SK-N-DZ (cell line): ENCODE results near the gene PCDHGA4.
"Not testable (repeated sequence)": the region's sequence is repeated elsewhere in the genome, so short reads cannot be mapped to it uniquely, and the experiment has no call there.

Source experiments
- DNase-seq: peaks from one replicate; pipeline ENCODE4 v3.0.0-alpha.2; 2015; ENCODE audit warnings: low spot score

The PCDHGA4 gene

GRCh38 chr5:141383345-141383744 lies 28.5 kb downstream of the PCDHGA4 start:
- DNase-seq, result no peak

DNA sequence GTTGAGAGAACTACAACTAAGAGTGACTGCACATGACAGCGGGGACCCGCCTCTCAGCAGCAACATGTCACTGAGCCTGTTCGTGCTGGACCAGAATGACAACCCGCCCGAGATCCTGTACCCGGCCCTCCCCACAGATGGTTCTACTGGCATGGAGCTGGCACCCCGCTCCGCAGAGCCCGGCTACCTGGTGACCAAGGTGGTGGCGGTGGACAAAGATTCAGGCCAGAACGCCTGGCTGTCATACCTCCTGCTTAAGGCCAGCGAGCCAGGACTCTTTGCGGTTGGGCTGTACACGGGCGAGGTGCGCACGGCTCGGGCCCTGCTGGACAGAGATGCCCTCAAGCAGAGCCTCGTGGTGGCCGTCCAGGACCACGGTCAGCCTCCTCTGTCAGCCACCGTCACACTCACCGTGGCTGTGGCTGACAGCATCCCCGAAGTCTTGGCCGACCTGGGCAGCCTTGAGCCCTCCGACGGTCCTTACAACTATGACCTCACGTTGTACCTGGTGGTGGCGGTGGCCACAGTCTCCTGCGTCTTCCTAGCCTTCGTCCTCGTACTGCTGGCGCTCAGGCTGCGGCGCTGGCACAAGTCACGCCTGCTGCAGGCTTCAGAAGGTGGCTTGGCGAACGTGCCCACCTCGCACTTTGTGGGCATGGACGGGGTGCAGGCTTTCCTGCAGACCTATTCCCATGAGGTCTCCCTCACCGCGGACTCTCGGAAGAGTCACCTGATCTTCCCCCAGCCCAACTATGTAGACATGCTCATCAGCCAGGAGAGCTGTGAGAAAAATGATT lies 29.8 kb downstream of the PCDHGA4 start:
- no peak for DNase-seq

GRCh38 chr5:141387557-141388311 lies 32.9 kb downstream of the PCDHGA4 start, which contains the start of gene PCDHGB4:
PCDHGB4 (plus strand) TSS chr5:141387698; CDS start chr5:141387885, 187 bp downstream.
- not testable (repeated sequence) for DNase-seq

DNA sequence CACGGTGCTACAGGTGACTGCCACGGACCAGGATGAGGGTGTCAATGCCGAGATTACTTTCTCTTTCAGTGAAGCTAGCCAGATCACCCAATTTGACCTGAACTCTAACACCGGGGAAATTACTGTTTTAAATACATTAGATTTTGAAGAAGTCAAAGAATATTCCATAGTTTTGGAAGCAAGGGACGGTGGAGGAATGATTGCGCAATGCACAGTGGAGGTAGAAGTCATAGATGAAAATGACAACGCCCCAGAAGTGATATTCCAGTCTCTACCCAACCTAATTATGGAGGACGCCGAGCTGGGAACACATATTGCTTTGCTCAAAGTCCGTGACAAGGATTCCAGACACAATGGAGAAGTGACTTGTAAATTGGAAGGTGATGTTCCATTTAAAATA lies 33.8 kb downstream of the PCDHGA4 start:
- DNase-seq, result no peak

GRCh38 chr5:141389153-141390042 lies 34.6 kb downstream of the PCDHGA4 start:
- no peak for DNase-seq

DNA sequence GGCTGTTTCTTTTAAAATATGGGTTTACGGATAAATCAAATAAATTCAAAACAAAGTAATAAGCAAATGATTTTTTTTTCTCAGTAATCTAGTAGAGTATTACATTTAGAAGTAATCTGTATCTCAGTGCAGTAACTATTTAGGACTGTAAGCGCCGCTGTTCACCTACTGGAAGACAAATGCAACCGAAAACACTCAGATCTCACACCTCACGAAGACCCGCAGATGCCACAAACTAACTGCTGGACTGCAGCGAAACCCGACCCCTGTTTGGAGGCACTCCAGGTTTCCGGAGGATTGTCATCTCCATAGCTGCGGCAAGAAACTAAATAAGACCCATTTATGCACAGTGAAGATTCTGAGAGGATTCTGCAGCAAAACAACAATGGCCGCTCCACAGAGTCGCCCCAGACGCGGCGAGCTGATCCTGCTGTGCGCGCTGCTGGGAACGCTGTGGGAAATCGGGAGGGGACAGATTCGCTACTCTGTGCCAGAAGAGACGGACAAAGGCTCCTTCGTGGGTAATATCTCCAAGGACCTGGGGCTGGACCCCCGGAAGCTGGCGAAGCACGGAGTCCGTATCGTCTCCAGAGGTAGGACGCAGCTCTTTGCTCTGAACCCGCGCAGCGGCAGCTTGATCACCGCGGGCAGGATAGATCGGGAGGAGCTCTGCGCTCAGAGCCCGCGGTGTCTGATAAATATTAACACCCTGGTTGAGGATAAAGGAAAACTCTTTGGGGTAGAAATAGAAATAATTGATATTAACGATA lies 37.8 kb downstream of the PCDHGA4 start, which contains the start of gene PCDHGA8:
Gene PCDHGA8 (plus strand): TSS at position 205 of the 770 bp plus-strand sequence. CDS start 181 bp downstream, at position 386.
- DNase-seq, result no peak

DNA sequence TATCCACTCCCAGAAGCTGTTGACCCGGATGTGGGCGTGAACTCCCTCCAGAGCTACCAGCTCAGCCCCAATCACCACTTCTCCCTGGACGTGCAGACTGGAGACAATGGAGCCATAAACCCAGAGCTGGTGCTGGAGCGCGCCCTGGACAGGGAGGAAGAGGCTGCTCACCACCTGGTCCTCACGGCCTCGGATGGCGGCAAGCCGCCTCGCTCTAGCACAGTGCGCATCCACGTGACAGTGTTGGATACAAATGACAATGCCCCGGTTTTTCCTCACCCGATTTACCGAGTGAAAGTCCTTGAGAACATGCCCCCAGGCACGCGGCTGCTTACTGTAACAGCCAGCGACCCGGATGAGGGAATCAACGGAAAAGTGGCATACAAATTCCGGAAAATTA lies 38.4 kb downstream of the PCDHGA4 start:
- no peak for DNase-seq

DNA sequence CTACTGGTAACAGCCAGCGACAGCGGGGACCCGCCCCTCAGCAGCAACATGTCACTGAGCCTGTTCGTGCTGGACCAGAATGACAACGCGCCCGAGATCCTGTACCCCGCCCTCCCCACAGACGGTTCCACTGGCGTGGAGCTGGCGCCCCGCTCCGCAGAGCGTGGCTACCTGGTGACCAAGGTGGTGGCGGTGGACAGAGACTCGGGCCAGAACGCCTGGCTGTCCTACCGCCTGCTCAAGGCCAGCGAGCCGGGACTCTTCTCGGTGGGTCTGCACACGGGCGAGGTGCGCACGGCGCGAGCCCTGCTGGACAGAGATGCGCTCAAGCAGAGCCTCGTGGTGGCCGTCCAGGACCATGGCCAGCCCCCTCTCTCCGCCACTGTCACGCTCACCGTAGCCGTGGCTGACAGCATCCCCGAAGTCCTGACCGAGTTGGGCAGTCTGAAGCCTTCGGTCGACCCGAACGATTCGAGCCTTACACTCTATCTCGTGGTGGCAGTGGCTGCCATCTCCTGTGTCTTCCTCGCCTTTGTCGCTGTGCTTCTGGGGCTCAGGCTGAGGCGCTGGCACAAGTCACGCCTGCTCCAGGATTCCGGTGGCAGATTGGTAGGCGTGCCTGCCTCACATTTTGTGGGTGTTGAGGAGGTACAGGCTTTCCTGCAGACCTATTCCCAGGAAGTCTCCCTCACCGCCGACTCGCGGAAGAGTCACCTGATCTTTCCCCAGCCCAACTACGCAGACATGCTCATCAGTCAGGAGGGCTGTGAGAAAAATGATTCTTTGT lies 39.8 kb downstream of the PCDHGA4 start:
- not testable (repeated sequence) for DNase-seq

GRCh38 chr5:141397756-141398551 lies 43.1 kb downstream of the PCDHGA4 start, which contains the start of gene PCDHGB5:
PCDHGB5 (plus strand) TSS chr5:141397947; CDS start chr5:141398128, 181 bp downstream.
- not testable (repeated sequence) for DNase-seq

- no peak for DNase-seq
Measured at GRCh38 chr5:141398608-141399007, 43.8 kb downstream of the PCDHGA4 start.

DNA sequence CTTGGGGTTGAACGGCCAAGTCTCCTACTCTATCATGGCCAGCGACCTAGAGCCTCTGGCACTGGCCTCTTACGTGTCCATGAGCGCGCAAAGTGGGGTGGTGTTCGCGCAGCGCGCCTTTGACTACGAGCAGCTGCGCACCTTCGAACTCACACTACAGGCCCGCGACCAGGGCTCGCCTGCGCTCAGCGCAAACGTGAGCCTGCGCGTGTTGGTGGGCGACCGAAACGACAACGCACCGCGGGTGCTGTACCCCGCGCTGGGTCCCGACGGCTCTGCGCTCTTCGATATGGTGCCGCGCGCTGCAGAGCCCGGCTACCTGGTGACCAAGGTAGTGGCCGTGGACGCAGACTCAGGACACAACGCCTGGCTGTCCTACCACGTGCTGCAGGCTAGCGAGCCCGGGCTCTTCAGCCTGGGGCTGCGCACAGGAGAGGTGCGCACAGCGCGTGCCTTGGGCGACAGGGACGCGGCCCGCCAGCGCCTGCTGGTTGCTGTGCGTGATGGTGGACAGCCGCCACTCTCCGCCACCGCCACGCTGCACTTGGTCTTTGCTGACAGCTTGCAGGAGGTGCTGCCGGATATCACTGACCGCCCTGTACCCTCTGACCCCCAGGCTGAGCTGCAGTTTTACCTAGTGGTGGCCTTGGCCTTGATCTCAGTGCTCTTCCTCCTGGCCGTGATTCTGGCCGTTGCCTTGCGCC lies 44.9 kb downstream of the PCDHGA4 start:
- no peak for DNase-seq

DNA sequence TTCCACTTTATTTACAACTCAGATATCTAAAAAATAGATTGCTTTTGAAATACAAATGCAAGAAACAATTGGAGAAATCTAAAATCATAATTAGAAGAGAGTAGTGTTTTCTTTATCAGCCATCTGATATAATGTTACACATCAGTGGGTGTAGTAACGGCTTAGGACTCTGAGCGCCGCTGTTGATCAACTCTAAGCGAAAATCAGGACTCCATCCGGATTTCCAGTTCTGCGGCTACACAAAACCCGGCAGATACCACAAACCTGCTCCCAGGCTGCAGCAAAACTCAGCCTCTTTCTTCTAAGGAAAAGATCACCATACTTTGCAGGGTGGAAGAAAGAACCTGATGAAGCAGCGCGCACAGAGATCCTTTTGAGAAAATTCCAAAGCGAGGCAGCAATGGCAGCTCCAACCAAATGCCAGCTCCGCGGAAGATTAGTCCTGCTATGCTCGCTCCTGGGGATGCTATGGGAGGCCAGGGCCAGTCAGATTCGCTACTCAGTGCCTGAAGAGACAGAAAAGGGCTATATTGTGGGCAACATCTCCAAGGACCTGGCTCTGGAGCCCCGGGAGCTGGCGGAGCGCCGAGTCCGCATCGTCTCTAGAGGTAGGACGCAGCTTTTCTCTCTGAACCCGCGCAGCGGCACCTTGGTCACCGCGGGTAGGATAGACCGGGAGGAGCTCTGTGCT lies 47.9 kb downstream of the PCDHGA4 start, which contains the start of gene PCDHGA9:
Gene PCDHGA9 (plus strand): TSS at position 226 of the 691 bp plus-strand sequence. CDS start 175 bp downstream, at position 401.
- DNase-seq, result peak; percentile 47

DNA sequence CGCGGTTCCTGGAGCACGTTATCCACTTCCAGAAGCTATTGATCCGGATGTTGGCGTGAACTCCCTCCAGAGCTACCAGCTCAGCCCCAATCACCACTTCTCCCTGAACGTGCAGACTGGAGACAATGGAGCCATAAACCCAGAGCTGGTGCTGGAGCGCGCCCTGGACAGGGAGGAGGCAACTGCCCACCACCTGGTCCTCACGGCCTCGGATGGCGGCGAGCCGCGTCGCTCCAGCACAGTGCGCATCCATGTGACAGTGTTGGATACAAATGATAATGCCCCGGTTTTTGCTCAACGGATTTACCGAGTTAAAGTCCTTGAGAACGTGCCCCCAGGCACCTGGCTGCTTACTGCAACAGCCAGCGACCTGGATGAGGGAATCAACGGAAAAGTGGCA lies 48.6 kb downstream of the PCDHGA4 start:
- DNase-seq, result no peak
